ENCODE measurements around the gene ASPSCR1. TPM values are rescaled to one million over a fixed set of nuclear protein-coding genes. Genes with fewer than 3 reads are reported as not detected.

The ASPSCR1 gene
- total RNA-seq, 1 experiment from 2014 or later = 60.4 TPM

DNA sequence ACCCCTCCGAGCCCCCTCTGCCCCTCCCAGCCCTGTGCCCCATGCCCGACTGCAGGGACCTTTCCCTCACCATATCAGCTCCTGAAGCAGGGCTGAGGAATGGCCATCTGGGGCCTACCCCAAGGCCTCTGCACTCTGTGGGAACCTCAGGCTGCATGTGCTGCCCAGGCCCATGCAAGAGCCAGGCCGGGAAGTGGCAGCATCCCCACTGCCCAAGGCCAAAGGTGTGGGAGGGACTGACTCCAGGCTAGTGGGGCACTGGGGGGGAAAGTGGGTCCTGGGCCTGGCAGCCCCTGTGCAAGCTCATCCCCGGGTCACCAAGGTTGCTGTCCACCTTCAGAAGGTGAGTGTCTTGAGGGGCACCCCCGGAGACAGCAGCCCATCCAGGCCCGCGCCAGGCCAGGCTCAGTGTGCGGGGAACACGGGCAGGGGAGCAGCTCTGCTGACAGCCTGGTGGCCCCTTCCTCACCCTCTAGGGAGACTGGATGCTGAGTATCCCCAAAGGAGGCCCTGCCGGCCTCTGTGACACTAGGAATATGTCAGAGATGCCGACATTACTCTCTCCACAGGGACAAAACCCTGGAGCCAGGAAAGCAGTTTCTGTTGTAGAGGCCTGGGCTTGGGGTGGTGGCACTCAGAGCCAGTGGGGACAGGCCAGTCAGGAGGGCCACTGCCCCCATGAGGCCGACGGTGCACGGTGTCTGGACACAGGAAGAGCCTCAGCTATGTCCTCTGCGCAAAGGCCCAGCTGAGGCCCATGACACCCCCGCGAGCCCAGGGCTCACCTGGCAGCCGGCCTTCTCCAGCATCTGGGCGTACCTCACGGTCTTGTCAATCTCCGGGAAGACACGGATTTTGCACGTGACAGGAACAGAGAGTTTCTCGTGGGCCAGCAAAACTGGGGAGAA is 84.9 kb downstream of the ASPSCR1 start:
- Mint-ChIP-seq H3K4me3 (no peak overlapping the region), H3K4me1 (0 out of 2 replicates have a peak, but pooled peaks cover 2% of the 10 kb centered on the region), H3K27ac (no peak overlapping the region), H3K9me3 (no peaks in the 10 kb centered on the region), H3K36me3 (peaks cover 3% of the 10 kb centered on the region; the same call in 1 of the 2 replicates), H3K27me3 (ENCODE audit: low read depth) (no peaks in the 10 kb centered on the region)
- POLR2A ChIA-PET = no interaction called here
- DNase-seq (ENCODE audit: low spot score) (no peak), ATAC-seq (no peak)
- TF ChIP-seq, protein P1, sequence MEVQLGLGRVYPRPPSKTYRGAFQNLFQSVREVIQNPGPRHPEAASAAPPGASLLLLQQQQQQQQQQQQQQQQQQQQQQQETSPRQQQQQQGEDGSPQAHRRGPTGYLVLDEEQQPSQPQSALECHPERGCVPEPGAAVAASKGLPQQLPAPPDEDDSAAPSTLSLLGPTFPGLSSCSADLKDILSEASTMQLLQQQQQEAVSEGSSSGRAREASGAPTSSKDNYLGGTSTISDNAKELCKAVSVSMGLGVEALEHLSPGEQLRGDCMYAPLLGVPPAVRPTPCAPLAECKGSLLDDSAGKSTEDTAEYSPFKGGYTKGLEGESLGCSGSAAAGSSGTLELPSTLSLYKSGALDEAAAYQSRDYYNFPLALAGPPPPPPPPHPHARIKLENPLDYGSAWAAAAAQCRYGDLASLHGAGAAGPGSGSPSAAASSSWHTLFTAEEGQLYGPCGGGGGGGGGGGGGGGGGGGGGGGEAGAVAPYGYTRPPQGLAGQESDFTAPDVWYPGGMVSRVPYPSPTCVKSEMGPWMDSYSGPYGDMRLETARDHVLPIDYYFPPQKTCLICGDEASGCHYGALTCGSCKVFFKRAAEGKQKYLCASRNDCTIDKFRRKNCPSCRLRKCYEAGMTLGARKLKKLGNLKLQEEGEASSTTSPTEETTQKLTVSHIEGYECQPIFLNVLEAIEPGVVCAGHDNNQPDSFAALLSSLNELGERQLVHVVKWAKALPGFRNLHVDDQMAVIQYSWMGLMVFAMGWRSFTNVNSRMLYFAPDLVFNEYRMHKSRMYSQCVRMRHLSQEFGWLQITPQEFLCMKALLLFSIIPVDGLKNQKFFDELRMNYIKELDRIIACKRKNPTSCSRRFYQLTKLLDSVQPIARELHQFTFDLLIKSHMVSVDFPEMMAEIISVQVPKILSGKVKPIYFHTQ (CRISPR knock-in tag; IDR thresholded peaks at IDR 0.05) = no peak
- TF ChIP-seq ZNF396 (CRISPR knock-in tag; IDR thresholded peaks at IDR 0.05; ENCODE audit: borderline replicate concordance) = no peak
- TF ChIP-seq CBFB (CRISPR knock-in tag; IDR thresholded peaks at IDR 0.05; ENCODE audit: low read depth) = no peak
- TF ChIP-seq, protein P2, sequence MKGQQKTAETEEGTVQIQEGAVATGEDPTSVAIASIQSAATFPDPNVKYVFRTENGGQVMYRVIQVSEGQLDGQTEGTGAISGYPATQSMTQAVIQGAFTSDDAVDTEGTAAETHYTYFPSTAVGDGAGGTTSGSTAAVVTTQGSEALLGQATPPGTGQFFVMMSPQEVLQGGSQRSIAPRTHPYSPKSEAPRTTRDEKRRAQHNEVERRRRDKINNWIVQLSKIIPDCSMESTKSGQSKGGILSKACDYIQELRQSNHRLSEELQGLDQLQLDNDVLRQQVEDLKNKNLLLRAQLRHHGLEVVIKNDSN (CRISPR knock-in tag; IDR thresholded peaks at IDR 0.05) = no peak
- TF ChIP-seq GABPB1 (CRISPR knock-in tag; IDR thresholded peaks at IDR 0.05) = no peak
- no peak for TF ChIP-seq ERG (CRISPR knock-in tag; IDR thresholded peaks at IDR 0.05)
- no peak for TF ChIP-seq GRHL2 (CRISPR knock-in tag; IDR thresholded peaks at IDR 0.05; ENCODE audit: insufficient replicate concordance, severe bottlenecking)
- no peak for TF ChIP-seq NFYB (CRISPR knock-in tag; conservative IDR thresholded peaks at IDR 0.05; ENCODE audit: low read depth)
- no peak for TF ChIP-seq E2F1 (CRISPR knock-in tag; IDR thresholded peaks at IDR 0.05)
- no peak for TF ChIP-seq OVOL2 (CRISPR knock-in tag; IDR thresholded peaks at IDR 0.05; ENCODE audit: borderline replicate concordance)
- no peak for TF ChIP-seq NR1H2 (CRISPR knock-in tag; IDR thresholded peaks at IDR 0.05)
- TF ChIP-seq ATF3 (CRISPR knock-in tag; conservative IDR thresholded peaks at IDR 0.05) = no peak
- TF ChIP-seq, protein P3, sequence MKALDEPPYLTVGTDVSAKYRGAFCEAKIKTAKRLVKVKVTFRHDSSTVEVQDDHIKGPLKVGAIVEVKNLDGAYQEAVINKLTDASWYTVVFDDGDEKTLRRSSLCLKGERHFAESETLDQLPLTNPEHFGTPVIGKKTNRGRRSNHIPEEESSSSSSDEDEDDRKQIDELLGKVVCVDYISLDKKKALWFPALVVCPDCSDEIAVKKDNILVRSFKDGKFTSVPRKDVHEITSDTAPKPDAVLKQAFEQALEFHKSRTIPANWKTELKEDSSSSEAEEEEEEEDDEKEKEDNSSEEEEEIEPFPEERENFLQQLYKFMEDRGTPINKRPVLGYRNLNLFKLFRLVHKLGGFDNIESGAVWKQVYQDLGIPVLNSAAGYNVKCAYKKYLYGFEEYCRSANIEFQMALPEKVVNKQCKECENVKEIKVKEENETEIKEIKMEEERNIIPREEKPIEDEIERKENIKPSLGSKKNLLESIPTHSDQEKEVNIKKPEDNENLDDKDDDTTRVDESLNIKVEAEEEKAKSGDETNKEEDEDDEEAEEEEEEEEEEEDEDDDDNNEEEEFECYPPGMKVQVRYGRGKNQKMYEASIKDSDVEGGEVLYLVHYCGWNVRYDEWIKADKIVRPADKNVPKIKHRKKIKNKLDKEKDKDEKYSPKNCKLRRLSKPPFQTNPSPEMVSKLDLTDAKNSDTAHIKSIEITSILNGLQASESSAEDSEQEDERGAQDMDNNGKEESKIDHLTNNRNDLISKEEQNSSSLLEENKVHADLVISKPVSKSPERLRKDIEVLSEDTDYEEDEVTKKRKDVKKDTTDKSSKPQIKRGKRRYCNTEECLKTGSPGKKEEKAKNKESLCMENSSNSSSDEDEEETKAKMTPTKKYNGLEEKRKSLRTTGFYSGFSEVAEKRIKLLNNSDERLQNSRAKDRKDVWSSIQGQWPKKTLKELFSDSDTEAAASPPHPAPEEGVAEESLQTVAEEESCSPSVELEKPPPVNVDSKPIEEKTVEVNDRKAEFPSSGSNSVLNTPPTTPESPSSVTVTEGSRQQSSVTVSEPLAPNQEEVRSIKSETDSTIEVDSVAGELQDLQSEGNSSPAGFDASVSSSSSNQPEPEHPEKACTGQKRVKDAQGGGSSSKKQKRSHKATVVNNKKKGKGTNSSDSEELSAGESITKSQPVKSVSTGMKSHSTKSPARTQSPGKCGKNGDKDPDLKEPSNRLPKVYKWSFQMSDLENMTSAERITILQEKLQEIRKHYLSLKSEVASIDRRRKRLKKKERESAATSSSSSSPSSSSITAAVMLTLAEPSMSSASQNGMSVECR (CRISPR knock-in tag; IDR thresholded peaks at IDR 0.05; ENCODE audit: borderline replicate concordance) = no peak
- TF ChIP-seq, protein P4, sequence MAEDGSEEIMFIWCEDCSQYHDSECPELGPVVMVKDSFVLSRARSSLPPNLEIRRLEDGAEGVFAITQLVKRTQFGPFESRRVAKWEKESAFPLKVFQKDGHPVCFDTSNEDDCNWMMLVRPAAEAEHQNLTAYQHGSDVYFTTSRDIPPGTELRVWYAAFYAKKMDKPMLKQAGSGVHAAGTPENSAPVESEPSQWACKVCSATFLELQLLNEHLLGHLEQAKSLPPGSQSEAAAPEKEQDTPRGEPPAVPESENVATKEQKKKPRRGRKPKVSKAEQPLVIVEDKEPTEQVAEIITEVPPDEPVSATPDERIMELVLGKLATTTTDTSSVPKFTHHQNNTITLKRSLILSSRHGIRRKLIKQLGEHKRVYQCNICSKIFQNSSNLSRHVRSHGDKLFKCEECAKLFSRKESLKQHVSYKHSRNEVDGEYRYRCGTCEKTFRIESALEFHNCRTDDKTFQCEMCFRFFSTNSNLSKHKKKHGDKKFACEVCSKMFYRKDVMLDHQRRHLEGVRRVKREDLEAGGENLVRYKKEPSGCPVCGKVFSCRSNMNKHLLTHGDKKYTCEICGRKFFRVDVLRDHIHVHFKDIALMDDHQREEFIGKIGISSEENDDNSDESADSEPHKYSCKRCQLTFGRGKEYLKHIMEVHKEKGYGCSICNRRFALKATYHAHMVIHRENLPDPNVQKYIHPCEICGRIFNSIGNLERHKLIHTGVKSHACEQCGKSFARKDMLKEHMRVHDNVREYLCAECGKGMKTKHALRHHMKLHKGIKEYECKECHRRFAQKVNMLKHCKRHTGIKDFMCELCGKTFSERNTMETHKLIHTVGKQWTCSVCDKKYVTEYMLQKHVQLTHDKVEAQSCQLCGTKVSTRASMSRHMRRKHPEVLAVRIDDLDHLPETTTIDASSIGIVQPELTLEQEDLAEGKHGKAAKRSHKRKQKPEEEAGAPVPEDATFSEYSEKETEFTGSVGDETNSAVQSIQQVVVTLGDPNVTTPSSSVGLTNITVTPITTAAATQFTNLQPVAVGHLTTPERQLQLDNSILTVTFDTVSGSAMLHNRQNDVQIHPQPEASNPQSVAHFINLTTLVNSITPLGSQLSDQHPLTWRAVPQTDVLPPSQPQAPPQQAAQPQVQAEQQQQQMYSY (CRISPR knock-in tag; IDR thresholded peaks at IDR 0.05) = no peak
- TF ChIP-seq HMGXB4 (CRISPR knock-in tag; IDR thresholded peaks at IDR 0.05) = no peak
- TF ChIP-seq ZNF232 (CRISPR knock-in tag; IDR thresholded peaks at IDR 0.05) = no peak
- no peak for TF ChIP-seq IRF2 (CRISPR knock-in tag; IDR thresholded peaks at IDR 0.05; ENCODE audit: borderline replicate concordance, low read depth)
- CTCF ChIA-PET = interaction anchor here (0.6 to 2.6 kb wide), 2 partner anchors 32 to 42 kb away, joined by 4 to 19 read pairs; no protein-coding TSS in a partner anchor
